ENCODE results near the gene SSUH2. TPM values are rescaled to one million over a fixed set of nuclear protein-coding genes. Genes with fewer than 3 reads are reported as not detected.

SSUH2 gene
- total RNA-seq, 2 donors from 2014 or later, result not detected

DNA sequence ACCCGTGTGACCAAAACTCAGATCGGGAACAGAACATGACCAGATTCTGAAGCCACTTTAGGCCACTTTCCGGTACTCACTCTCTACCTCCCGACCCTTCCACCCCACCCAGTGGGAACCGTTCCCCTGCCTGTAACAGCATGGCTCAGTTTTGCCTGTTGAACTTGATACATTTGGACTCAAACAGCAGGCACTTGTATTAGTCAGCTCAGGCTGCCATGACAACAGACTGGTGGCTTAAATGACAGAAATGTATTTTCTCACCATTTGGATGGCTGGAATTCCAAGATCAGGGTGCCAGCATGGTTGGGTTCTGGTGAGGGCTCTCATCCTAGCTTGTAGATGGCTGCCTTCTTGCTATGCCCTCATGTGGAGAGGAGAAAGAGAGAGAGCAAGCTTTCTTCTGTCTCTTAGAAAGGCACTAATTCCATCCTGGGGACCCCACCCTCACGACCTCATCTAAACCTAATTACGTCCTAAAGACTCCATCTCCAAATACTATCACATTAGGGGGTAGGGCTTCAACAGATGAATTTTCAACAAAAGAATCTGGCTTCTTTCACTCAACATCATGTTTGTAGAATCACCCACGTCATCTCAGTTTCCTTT is 9.3 kb upstream of the SSUH2 start:
- Mint-ChIP-seq H3K36me3 (no peaks in the 10 kb centered on the region), H3K4me3 (no peak overlapping the region), H3K27ac (no peak overlapping the region), H3K9me3 (peaks cover 4% of the 10 kb centered on the region), H3K27me3 (peaks cover 15 to 19% of the 10 kb centered on the region in 2 donors), H3K4me1 (ENCODE audit: low read depth in 2 of 2) (peaks cover 0 to 3% of the 10 kb centered on the region in 2 donors)
- no peak for DNase-seq (ENCODE audit: low spot score)
- no peak for ATAC-seq

DNA sequence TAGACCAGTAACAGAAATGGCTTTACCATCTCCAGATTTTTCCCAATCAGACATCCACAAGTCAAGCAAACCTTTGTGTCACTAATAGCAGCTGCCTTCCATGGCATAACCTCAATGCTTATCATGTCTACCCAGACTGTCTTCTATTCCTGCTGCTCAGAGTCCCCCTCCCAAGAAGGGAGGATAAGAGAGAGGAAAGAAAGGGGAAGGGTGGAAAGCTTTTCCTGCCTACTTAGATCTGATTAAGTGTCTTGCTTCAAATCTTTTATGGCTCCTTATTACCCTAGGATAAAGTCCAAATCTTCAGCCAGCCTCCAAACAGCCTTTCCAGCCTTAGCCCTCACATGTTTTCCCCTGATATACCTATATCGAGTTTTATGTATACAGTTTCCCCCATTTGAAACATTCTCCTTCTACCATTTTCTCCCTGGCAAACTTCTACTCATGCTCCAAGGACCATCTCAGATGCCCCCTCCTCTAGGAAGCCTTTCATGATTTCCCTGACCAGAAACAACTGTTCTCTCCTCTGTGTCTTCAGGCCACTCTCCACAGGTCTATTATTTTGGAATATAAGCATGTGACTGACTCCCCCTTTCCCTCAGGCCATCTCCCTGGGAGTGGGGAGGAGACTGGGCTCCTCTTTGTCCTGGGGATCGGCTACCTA is 7.9 kb upstream of the SSUH2 start:
- H3K36me3 Mint-ChIP-seq, result no peaks in the 10 kb centered on the region
- H3K27ac Mint-ChIP-seq, result no peak overlapping the region
- DNase-seq (ENCODE audit: low spot score) (no peak), ATAC-seq (no peak)
- H3K9me3 Mint-ChIP-seq, result peaks cover 4% of the 10 kb centered on the region
- H3K27me3 Mint-ChIP-seq, result peaks cover 15 to 16% of the 10 kb centered on the region in 2 donors
- no peak overlapping the region for H3K4me3 Mint-ChIP-seq
- H3K4me1 Mint-ChIP-seq (ENCODE audit: low read depth in 2 of 2), result peaks cover 0 to 3% of the 10 kb centered on the region in 2 donors

DNA sequence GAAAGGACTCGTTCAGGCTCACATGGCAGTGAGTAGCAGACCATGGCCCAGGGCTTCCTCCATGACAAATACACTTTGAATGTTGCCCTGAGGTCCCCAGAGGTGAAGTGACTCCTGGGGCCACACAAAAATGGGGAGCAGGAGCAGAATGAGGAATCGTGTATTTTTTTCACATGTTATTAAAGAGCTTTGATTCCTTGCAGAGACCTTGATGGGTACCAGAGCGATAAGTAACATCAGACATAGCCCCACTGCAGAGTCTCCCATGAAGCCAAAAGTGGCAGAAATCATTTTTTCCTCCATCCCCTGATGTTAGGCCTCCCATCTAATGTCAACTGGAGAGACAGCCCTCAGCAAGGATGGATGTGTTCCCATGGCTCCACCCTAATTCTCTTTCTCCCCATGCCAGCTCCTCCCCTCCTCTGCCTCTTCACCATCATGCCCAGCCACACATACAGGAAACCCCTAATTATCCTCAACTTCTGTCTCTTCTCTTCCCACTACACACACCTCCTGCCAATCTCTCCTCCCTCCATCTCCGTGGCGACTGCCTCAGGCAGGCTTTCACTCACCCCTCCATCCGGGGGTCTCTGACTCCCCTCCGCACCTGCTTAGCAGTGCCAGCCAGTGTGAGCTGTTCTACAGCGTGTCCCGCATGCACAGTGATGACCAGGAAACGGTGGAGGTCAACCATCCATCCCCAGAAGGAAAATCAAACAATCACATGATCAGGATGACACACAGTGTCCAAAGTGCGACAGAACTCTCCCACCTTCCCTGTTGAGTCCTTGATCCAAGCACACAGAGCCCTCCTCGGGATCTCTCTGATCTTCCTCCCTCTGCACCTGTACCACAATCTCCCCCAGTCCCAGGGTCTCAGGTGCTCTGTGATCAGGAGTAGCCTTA is 7.1 kb upstream of the SSUH2 start:
- Mint-ChIP-seq H3K4me1 (ENCODE audit: low read depth in 2 of 2) (no peaks in the 10 kb centered on the region), H3K27me3 (peaks cover 12 to 16% of the 10 kb centered on the region in 2 donors), H3K4me3 (no peak overlapping the region), H3K27ac (no peak overlapping the region), H3K9me3 (peaks cover 4% of the 10 kb centered on the region), H3K36me3 (no peaks in the 10 kb centered on the region)
- ATAC-seq (no peak), DNase-seq (ENCODE audit: low spot score) (no peak)

DNA sequence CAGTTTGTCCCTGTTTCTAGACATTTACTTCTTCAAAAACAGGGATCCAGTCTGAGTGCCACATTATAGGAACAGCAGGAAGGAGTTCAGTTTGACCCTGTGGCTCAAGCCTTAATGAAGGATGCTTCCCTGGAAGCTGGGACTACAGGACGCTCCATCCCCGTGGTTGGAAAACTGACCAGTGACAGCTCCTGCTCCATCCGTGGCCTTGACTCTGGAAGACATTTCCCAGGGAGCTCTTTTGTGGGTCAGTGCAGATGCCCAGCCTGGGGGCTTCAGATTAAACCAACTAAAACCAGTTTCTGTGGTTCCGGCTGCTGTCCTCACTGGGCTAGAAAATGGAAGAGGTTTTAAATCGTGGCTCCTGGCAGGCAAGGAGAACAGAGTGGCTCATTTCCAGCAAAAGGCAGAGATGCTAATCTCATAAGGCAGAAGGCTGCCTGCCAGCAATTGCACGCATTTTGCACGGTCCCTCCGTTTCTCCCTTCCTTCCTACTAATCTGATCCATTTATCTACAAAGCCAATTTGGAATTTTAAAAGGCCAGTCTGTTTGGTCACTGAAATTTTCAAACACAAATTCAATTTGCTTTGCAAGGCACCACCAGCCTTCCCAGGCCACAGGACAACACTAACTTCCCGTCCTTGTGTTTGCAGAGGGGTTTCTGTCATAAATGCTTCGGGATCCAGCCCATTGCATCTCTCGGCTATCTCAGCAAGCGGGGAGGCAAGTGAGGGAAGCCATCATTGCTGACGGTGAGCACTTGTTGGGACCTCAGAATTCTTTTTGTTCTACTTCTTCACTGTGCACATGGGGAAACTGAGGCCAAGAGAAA is 6.2 kb upstream of the SSUH2 start:
- H3K36me3 Mint-ChIP-seq, result no peaks in the 10 kb centered on the region
- H3K4me3 Mint-ChIP-seq, result no peak overlapping the region
- ATAC-seq (no peak), DNase-seq (ENCODE audit: low spot score) (no peak)
- H3K27ac Mint-ChIP-seq, result no peak overlapping the region
- H3K9me3 Mint-ChIP-seq, result peaks cover 4% of the 10 kb centered on the region
- H3K27me3 Mint-ChIP-seq, result peaks cover 12 to 16% of the 10 kb centered on the region in 2 donors
- no peaks in the 10 kb centered on the region for H3K4me1 Mint-ChIP-seq (ENCODE audit: low read depth in 2 of 2)

DNA sequence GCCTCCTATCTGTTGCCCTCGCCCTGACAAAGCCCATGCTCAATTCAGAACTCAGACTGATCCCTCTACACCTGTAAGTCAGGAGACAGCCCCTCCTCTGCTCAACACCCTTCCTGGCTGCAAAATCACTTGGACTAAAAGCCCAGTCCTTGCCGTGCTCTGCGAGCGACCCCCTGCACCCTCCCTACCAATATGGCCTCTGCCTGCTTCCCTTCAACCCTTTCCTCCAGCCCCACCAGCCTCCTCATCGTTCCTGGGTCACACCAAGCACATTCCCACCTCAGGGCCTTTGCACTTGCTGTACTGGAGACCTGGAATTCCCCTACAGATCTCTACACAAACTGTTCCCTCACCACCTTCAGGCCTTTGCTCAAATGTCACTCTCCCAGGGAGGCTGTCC is 5.2 kb upstream of the SSUH2 start:
- DNase-seq (ENCODE audit: low spot score) (no peak), ATAC-seq (no peak)
- peaks cover 4% of the 10 kb centered on the region for H3K9me3 Mint-ChIP-seq
- H3K36me3 Mint-ChIP-seq, result no peaks in the 10 kb centered on the region
- no peak overlapping the region for H3K4me3 Mint-ChIP-seq
- H3K27me3 Mint-ChIP-seq, result peaks cover 10 to 16% of the 10 kb centered on the region in 2 donors
- no peak overlapping the region for H3K27ac Mint-ChIP-seq
- no peaks in the 10 kb centered on the region for H3K4me1 Mint-ChIP-seq (ENCODE audit: low read depth in 2 of 2)

DNA sequence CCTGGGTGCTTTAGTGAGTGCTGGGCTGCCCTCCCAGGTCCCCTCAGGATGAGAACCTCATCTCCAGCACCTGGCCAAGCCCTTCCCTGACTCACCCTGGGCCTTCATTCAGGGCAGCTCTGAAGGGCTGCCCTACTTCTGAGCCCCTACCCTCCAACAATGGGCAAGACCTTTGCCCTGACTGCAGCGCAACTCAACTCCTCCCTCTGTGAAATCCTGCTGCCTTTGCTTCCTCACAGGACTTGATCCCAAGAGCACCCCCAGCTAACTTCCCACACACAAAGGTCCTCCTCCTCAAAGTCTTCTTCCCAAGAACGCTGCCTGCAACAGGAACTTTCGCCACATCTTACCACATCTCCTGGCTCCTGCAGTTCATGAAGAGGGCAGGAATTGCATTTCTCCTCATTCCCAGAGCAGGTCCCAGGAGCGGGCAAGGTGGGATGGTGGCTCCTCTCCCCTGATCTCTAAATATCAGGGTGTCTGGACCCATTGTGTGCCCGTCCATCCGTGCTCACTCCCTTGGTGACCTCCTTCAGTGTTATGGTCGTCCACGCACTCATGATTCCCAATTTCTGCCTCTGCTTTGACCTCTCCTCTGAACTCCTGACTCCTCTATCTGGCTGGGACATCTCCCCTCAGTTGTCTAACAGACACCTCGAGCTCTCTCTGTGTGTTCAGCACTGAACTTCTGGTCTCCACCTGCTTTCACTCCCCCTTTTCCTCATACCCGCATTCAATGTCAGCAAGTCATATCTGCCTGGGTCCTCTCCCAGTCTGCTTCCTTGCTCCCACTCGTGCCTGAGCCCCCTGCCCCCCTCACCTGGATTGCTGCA is 4.5 kb upstream of the SSUH2 start:
- ATAC-seq (no peak), DNase-seq (ENCODE audit: low spot score) (no peak)
- H3K27me3 Mint-ChIP-seq, result peaks cover 10 to 21% of the 10 kb centered on the region in 2 donors
- H3K4me3 Mint-ChIP-seq, result no peak overlapping the region
- H3K27ac Mint-ChIP-seq, result no peak overlapping the region
- peaks cover 1% of the 10 kb centered on the region for H3K9me3 Mint-ChIP-seq
- H3K36me3 Mint-ChIP-seq, result no peaks in the 10 kb centered on the region
- no peaks in the 10 kb centered on the region for H3K4me1 Mint-ChIP-seq (ENCODE audit: low read depth in 2 of 2)

DNA sequence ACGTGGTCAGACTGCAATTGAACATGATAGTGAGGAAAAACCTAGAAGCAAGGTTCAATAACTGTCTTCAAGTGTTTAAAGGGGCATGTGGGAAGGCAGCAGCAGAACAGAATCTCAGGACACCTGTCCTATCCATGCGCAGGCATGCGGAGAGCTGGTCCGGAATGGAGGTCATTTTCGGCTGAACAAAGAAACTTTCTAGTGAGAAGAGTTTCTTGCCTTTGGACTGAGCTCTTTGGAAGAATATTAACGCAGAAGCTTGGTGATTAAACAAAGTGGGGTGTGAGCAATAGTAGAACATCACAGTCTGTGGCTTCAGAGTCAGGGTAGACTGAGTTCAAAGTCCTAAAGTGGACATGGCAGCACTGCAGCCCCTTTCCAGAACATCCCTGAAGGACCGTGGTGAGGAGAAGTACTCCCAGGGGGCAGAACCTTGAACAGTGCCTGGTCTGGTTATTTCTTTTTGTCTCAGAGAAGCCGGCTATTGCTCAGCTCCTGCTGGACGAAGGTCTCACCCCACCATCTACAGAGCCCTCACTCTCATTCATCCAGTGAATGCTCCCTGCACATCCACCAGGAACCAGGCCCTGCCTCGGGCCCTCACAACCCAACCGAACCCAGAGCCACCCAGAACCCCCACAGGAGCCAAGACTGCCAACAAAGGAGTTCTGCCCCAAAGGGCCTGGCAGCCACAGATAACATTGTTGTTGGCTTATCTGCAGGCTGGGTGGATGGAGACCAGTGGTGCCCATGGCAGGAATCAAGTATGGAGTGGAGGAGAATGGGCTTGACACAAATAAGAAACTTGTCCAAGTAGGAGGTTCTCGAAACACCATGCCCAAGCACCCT is 2.8 kb upstream of the SSUH2 start:
- Mint-ChIP-seq H3K27me3 (peaks cover 10 to 25% of the 10 kb centered on the region in 2 donors), H3K9me3 (no peaks in the 10 kb centered on the region), H3K4me1 (ENCODE audit: low read depth in 2 of 2) (no peaks in the 10 kb centered on the region), H3K27ac (no peak overlapping the region), H3K36me3 (no peaks in the 10 kb centered on the region), H3K4me3 (no peak overlapping the region)
- DNase-seq (ENCODE audit: low spot score), result no peak
- ATAC-seq, result no peak

DNA sequence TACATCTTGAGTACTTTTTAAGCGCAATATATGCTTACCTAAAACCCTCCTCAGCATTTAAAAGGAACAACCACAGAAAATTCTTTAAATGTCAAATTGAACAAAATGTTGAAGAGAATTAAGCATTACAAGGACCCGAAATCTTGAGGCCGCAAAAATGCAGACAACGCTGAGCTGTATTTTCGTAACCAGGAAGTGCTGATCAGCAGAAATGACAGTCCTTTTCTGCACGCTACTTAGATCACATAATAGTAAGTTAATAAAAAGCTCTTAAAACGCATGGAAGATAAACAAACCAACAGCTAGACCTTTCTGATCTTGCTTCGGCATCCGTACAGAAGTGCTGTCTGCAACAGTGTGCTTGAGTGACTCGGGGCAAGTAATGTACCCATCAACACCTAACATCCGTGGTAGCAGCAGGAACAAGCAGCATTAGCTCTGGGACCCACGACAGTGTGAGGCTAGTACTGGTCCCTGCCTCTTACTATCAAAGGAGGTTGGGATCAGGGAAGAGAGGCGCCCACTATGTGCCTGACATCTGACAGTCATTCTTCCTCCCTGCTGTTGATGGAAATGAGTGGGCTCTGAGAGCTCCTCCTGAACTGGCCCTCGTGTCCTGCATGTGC is 1.8 kb upstream of the SSUH2 start:
- H3K36me3 Mint-ChIP-seq, result no peaks in the 10 kb centered on the region
- no peak overlapping the region for H3K4me3 Mint-ChIP-seq
- H3K9me3 Mint-ChIP-seq, result no peaks in the 10 kb centered on the region
- no peak for ATAC-seq
- peaks cover 4 to 17% of the 10 kb centered on the region in 2 donors for H3K27me3 Mint-ChIP-seq
- no peaks in the 10 kb centered on the region for H3K4me1 Mint-ChIP-seq (ENCODE audit: low read depth in 2 of 2)
- DNase-seq (ENCODE audit: low spot score), result no peak
- no peak overlapping the region for H3K27ac Mint-ChIP-seq

DNA sequence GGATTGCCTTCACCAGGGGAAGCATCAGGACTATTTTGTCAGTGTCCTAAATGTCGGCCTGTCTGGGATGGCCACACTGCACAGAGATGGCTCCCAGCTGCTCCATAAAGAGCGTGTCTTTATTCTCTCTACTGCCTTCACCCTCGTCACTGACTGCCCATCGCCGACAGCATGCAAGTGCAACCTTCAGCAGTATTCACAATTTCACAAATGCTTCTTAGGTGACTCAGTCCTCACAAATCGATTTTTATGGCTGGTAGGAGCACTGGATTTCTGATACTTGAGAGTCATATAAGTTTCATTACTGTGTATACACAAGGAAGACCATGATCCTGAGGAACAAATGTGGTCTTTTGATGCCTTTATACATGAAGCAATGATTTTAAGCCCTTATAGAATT is 1.1 kb upstream of the SSUH2 start:
- Mint-ChIP-seq H3K4me1 (ENCODE audit: low read depth in 2 of 2) (no peaks in the 10 kb centered on the region), H3K27ac (no peak overlapping the region), H3K27me3 (peaks cover 4 to 17% of the 10 kb centered on the region in 2 donors), H3K4me3 (no peak overlapping the region), H3K36me3 (no peaks in the 10 kb centered on the region), H3K9me3 (no peaks in the 10 kb centered on the region)
- DNase-seq (ENCODE audit: low spot score), result no peak
- no peak for ATAC-seq

DNA sequence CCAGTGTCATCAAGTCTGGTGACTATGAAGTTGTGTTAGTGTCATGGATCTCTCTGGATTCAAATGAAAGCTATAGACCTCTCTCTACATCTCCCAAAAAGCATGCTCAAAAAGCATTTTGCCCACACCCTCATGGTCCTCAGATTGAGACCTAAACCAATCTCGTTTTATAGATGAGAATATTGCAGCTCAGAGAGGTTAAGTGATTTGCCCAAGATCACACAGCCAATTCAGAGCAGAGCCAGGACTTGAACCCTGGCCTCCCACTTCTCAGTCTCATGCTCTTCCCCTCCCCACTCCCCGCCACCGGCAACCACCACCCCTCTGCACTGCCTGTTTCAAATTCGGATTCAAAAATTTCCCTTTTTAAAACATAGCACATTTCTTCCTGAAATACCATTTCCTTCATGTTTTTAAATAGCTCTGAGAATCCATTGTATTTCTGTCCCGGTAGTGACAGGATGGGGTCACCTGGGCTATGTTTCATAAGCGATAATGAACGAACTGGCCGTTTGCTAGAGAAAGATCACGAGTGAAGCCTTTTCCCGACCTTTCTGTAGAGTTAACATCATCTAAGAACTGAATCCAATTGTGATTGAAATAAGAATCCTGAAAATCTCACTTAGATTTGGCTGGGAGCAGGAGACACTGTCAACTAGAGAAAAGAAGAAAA is 769 bp downstream of the SSUH2 start:
- peaks cover 0 to 17% of the 10 kb centered on the region in 2 donors for H3K27me3 Mint-ChIP-seq
- H3K9me3 Mint-ChIP-seq, result no peaks in the 10 kb centered on the region
- no peak overlapping the region for H3K4me3 Mint-ChIP-seq
- no peak overlapping the region for H3K27ac Mint-ChIP-seq
- H3K36me3 Mint-ChIP-seq, result no peaks in the 10 kb centered on the region
- DNase-seq (ENCODE audit: low spot score) (no peak), ATAC-seq (no peak)
- H3K4me1 Mint-ChIP-seq (ENCODE audit: low read depth in 2 of 2), result no peaks in the 10 kb centered on the region

DNA sequence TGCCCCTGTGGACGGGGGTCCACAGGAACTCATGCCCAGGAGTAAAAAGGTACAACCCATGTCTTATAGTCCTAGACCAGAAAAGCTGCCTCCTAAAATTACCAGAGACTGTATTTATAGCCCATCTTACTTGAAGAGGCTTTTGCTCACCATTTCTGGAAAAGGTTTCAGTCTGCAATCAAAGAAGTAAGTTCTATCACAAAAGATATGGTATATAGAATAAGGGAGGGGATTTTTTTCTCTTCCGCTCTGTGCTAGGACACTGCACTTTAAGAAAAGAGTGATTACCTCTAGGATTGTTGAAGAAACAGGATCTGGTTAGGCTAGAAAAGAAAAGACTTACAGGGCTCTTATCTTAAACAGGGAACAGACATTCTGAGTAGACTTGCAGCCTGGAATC is 2.6 kb downstream of the SSUH2 start:
- Mint-ChIP-seq H3K9me3 (no peaks in the 10 kb centered on the region), H3K4me1 (ENCODE audit: low read depth in 2 of 2) (no peaks in the 10 kb centered on the region), H3K4me3 (no peak overlapping the region), H3K27me3 (peaks cover 2 to 17% of the 10 kb centered on the region in 2 donors), H3K27ac (no peak overlapping the region), H3K36me3 (no peaks in the 10 kb centered on the region)
- DNase-seq (ENCODE audit: low spot score) (no peak), ATAC-seq (no peak)
